ENCODE data around the gene IP6K1. TPM values are rescaled to one million over a fixed set of nuclear protein-coding genes. Genes with fewer than 3 reads are reported as not detected.

Gene IP6K1
- total RNA-seq, 1 experiment from 2014 or later: 32.2 TPM

- ChIA-PET CTCF (no interaction called here), POLR2A (no interaction called here)
- Mint-ChIP-seq H3K36me3 (peaks cover 3% of the 10 kb centered on the region), H3K9me3 (no peaks in the 10 kb centered on the region), H3K27me3 (ENCODE audit: low read depth) (no peaks in the 10 kb centered on the region), H3K4me1 (peaks cover 16% of the 10 kb centered on the region), H3K27ac (no peak overlapping the region), H3K4me3 (no peak overlapping the region)
- DNase-seq (ENCODE audit: low spot score) (no peak), ATAC-seq (no peak)
- TF ChIP-seq, protein P1, sequence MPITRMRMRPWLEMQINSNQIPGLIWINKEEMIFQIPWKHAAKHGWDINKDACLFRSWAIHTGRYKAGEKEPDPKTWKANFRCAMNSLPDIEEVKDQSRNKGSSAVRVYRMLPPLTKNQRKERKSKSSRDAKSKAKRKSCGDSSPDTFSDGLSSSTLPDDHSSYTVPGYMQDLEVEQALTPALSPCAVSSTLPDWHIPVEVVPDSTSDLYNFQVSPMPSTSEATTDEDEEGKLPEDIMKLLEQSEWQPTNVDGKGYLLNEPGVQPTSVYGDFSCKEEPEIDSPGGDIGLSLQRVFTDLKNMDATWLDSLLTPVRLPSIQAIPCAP (CRISPR knock-in tag; IDR thresholded peaks at IDR 0.05): no peak
- TF ChIP-seq, protein P2, sequence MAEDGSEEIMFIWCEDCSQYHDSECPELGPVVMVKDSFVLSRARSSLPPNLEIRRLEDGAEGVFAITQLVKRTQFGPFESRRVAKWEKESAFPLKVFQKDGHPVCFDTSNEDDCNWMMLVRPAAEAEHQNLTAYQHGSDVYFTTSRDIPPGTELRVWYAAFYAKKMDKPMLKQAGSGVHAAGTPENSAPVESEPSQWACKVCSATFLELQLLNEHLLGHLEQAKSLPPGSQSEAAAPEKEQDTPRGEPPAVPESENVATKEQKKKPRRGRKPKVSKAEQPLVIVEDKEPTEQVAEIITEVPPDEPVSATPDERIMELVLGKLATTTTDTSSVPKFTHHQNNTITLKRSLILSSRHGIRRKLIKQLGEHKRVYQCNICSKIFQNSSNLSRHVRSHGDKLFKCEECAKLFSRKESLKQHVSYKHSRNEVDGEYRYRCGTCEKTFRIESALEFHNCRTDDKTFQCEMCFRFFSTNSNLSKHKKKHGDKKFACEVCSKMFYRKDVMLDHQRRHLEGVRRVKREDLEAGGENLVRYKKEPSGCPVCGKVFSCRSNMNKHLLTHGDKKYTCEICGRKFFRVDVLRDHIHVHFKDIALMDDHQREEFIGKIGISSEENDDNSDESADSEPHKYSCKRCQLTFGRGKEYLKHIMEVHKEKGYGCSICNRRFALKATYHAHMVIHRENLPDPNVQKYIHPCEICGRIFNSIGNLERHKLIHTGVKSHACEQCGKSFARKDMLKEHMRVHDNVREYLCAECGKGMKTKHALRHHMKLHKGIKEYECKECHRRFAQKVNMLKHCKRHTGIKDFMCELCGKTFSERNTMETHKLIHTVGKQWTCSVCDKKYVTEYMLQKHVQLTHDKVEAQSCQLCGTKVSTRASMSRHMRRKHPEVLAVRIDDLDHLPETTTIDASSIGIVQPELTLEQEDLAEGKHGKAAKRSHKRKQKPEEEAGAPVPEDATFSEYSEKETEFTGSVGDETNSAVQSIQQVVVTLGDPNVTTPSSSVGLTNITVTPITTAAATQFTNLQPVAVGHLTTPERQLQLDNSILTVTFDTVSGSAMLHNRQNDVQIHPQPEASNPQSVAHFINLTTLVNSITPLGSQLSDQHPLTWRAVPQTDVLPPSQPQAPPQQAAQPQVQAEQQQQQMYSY (CRISPR knock-in tag; IDR thresholded peaks at IDR 0.05): no peak
- no peak for TF ChIP-seq GRHL2 (CRISPR knock-in tag; IDR thresholded peaks at IDR 0.05; ENCODE audit: insufficient replicate concordance, severe bottlenecking)
- no peak for TF ChIP-seq GTF2I (CRISPR knock-in tag; conservative IDR thresholded peaks at IDR 0.05)
- TF ChIP-seq NR3C1 (CRISPR knock-in tag; conservative IDR thresholded peaks at IDR 0.05; ENCODE audit: low read depth): no peak
- TF ChIP-seq, protein P3, sequence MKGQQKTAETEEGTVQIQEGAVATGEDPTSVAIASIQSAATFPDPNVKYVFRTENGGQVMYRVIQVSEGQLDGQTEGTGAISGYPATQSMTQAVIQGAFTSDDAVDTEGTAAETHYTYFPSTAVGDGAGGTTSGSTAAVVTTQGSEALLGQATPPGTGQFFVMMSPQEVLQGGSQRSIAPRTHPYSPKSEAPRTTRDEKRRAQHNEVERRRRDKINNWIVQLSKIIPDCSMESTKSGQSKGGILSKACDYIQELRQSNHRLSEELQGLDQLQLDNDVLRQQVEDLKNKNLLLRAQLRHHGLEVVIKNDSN (CRISPR knock-in tag; IDR thresholded peaks at IDR 0.05): no peak
- no peak for TF ChIP-seq TP53 (CRISPR knock-in tag; IDR thresholded peaks at IDR 0.05)
- TF ChIP-seq, protein P4, sequence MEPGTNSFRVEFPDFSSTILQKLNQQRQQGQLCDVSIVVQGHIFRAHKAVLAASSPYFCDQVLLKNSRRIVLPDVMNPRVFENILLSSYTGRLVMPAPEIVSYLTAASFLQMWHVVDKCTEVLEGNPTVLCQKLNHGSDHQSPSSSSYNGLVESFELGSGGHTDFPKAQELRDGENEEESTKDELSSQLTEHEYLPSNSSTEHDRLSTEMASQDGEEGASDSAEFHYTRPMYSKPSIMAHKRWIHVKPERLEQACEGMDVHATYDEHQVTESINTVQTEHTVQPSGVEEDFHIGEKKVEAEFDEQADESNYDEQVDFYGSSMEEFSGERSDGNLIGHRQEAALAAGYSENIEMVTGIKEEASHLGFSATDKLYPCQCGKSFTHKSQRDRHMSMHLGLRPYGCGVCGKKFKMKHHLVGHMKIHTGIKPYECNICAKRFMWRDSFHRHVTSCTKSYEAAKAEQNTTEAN (CRISPR knock-in tag; IDR thresholded peaks at IDR 0.05): no peak
- no peak for TF ChIP-seq NR1H2 (CRISPR knock-in tag; IDR thresholded peaks at IDR 0.05)
- TF ChIP-seq, protein P5, sequence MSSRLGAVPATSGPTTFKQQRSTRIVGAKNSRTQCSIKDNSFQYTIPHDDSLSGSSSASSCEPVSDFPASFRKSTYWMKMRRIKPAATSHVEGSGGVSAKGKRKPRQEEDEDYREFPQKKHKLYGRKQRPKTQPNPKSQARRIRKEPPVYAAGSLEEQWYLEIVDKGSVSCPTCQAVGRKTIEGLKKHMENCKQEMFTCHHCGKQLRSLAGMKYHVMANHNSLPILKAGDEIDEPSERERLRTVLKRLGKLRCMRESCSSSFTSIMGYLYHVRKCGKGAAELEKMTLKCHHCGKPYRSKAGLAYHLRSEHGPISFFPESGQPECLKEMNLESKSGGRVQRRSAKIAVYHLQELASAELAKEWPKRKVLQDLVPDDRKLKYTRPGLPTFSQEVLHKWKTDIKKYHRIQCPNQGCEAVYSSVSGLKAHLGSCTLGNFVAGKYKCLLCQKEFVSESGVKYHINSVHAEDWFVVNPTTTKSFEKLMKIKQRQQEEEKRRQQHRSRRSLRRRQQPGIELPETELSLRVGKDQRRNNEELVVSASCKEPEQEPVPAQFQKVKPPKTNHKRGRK (CRISPR knock-in tag; IDR thresholded peaks at IDR 0.05; ENCODE audit: borderline replicate concordance): no peak
- no peak for TF ChIP-seq CREM (CRISPR knock-in tag; IDR thresholded peaks at IDR 0.05)
- TF ChIP-seq FOXJ3 (CRISPR knock-in tag; IDR thresholded peaks at IDR 0.05; ENCODE audit: borderline replicate concordance): no peak
- TF ChIP-seq GABPB1 (CRISPR knock-in tag; IDR thresholded peaks at IDR 0.05): no peak
- TF ChIP-seq, protein P6, sequence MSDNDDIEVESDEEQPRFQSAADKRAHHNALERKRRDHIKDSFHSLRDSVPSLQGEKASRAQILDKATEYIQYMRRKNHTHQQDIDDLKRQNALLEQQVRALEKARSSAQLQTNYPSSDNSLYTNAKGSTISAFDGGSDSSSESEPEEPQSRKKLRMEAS (CRISPR knock-in tag; IDR thresholded peaks at IDR 0.05): no peak
- TF ChIP-seq ZNF396 (CRISPR knock-in tag; IDR thresholded peaks at IDR 0.05; ENCODE audit: borderline replicate concordance): no peak
- TF ChIP-seq, protein P7, sequence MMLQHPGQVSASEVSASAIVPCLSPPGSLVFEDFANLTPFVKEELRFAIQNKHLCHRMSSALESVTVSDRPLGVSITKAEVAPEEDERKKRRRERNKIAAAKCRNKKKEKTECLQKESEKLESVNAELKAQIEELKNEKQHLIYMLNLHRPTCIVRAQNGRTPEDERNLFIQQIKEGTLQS (CRISPR knock-in tag; conservative IDR thresholded peaks at IDR 0.05): no peak
- TF ChIP-seq, protein P8, sequence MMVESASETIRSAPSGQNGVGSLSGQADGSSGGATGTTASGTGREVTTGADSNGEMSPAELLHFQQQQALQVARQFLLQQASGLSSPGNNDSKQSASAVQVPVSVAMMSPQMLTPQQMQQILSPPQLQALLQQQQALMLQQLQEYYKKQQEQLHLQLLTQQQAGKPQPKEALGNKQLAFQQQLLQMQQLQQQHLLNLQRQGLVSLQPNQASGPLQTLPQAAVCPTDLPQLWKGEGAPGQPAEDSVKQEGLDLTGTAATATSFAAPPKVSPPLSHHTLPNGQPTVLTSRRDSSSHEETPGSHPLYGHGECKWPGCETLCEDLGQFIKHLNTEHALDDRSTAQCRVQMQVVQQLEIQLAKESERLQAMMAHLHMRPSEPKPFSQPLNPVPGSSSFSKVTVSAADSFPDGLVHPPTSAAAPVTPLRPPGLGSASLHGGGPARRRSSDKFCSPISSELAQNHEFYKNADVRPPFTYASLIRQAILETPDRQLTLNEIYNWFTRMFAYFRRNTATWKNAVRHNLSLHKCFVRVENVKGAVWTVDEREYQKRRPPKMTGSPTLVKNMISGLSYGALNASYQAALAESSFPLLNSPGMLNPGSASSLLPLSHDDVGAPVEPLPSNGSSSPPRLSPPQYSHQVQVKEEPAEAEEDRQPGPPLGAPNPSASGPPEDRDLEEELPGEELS (CRISPR knock-in tag; IDR thresholded peaks at IDR 0.05): no peak
- TF ChIP-seq, protein P9, sequence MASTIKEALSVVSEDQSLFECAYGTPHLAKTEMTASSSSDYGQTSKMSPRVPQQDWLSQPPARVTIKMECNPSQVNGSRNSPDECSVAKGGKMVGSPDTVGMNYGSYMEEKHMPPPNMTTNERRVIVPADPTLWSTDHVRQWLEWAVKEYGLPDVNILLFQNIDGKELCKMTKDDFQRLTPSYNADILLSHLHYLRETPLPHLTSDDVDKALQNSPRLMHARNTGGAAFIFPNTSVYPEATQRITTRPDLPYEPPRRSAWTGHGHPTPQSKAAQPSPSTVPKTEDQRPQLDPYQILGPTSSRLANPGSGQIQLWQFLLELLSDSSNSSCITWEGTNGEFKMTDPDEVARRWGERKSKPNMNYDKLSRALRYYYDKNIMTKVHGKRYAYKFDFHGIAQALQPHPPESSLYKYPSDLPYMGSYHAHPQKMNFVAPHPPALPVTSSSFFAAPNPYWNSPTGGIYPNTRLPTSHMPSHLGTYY (CRISPR knock-in tag; IDR thresholded peaks at IDR 0.05): no peak
Measured at GRCh38 chr3:49705390-49705960, 80.9 kb downstream of the IP6K1 start.
